ENCODE data around the gene TTC28. TPM values are rescaled to one million over a fixed set of nuclear protein-coding genes. Genes with fewer than 3 reads are reported as not detected.

The TTC28 gene
- total RNA-seq, 2 donors from 2014 or later = 29.2 to 74.6 TPM

DNA sequence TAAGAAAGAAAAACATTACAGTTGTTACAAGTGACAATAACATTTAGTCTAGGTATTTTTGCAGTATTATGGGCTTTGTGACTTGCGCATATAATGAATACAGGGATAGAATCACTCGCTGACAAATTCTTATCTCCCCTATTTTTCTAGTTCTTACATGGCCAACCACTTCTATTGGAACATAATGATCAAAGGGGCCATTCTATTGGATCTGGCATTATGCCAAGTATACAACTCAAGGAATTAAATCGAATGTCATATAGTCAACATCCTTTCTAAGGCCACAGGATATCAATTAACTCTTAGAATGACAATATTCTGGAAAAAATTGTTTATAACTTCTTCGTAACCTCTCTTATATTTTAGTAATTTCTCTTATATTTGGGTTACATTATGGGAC, 272.0 kb downstream of the TTC28 start:
- no peaks in the 10 kb centered on the region for H3K27me3 ChIP-seq (replicated peaks; ENCODE audit: insufficient read depth)
- H3K36me3 ChIP-seq = no peaks in the 10 kb centered on the region
- no peak overlapping the region for H3K27ac ChIP-seq
- intact Hi-C loops (cut with DNase I) = no loop called here
- TF ChIP-seq POLR2A (IDR thresholded peaks at IDR 0.05) (no peak), POLR2AphosphoS5 (IDR thresholded peaks at IDR 0.05) (no peak)
- TF ChIP-seq, protein P1, sequence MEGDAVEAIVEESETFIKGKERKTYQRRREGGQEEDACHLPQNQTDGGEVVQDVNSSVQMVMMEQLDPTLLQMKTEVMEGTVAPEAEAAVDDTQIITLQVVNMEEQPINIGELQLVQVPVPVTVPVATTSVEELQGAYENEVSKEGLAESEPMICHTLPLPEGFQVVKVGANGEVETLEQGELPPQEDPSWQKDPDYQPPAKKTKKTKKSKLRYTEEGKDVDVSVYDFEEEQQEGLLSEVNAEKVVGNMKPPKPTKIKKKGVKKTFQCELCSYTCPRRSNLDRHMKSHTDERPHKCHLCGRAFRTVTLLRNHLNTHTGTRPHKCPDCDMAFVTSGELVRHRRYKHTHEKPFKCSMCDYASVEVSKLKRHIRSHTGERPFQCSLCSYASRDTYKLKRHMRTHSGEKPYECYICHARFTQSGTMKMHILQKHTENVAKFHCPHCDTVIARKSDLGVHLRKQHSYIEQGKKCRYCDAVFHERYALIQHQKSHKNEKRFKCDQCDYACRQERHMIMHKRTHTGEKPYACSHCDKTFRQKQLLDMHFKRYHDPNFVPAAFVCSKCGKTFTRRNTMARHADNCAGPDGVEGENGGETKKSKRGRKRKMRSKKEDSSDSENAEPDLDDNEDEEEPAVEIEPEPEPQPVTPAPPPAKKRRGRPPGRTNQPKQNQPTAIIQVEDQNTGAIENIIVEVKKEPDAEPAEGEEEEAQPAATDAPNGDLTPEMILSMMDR (IDR thresholded peaks at IDR 0.05) = no peak
- H3K9me3 ChIP-seq = no peaks in the 10 kb centered on the region
- no peak overlapping the region for H3K4me3 ChIP-seq
- WGBS = 83% methylated on average over 4 of the region's 4 CpGs
- no peak for DNase-seq (ENCODE audit: low spot score)
- no peaks in the 10 kb centered on the region for H3K4me1 ChIP-seq (replicated peaks)

DNA sequence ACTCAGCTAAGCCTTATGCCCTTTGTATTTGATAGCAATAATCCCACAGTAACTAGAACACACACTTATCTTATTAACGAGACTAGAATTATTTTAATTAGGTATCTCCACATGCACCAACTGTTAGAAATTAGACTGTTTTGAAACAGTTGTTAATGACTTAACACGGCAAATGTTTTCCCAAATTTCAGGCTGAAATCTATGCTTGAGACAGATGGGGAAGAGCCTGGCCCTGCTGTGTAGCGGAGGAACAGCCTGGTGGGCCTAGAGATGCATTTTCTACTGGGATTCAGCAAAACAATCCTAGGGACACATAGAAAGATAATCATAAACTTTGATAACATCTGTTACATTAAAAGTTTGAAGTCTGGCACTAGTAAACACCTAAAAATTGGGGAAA, 273.4 kb downstream of the TTC28 start:
- H3K4me1 ChIP-seq (replicated peaks) = no peaks in the 10 kb centered on the region
- DNase-seq (ENCODE audit: low spot score) = no peak
- TF ChIP-seq POLR2A (IDR thresholded peaks at IDR 0.05) = no peak
- H3K27me3 ChIP-seq (replicated peaks; ENCODE audit: insufficient read depth) = no peaks in the 10 kb centered on the region
- WGBS = 92% methylated on average over 3 of the region's 3 CpGs
- H3K27ac ChIP-seq = no peak overlapping the region
- no peaks in the 10 kb centered on the region for H3K9me3 ChIP-seq
- intact Hi-C loops (cut with DNase I) = no loop called here
- no peak overlapping the region for H3K4me3 ChIP-seq
- no peaks in the 10 kb centered on the region for H3K36me3 ChIP-seq

DNA sequence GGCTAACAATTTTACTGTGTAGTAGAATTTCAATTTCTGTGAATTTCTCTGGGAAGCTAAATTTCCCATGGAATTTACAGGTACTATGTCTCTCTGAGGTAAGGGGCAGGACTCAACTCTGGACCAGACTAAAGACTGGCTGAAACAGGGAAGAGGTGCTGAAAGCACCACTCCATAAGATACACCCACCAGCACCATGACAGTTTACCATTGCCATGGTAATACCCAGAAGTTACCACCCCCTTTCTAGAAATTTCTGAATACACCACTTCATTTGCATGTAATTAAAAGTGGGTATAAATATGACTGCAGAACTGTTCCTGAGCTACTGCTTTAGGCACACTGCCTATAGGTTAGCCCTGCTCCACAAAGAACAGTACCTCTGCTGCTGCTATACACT, 274.1 kb downstream of the TTC28 start:
- no peak for TF ChIP-seq POLR2A (IDR thresholded peaks at IDR 0.05)
- TF ChIP-seq, protein P1 (IDR thresholded peaks at IDR 0.05) = no peak
- TF ChIP-seq POLR2AphosphoS5 (IDR thresholded peaks at IDR 0.05) = no peak
- no peak for DNase-seq (ENCODE audit: low spot score)
- no peaks in the 10 kb centered on the region for H3K9me3 ChIP-seq
- H3K4me1 ChIP-seq (replicated peaks) = no peaks in the 10 kb centered on the region
- H3K4me3 ChIP-seq = no peak overlapping the region
- intact Hi-C loops (cut with DNase I) = no loop called here
- no peaks in the 10 kb centered on the region for H3K36me3 ChIP-seq
- no peak overlapping the region for H3K27ac ChIP-seq
- H3K27me3 ChIP-seq (replicated peaks; ENCODE audit: insufficient read depth) = no peaks in the 10 kb centered on the region

DNA sequence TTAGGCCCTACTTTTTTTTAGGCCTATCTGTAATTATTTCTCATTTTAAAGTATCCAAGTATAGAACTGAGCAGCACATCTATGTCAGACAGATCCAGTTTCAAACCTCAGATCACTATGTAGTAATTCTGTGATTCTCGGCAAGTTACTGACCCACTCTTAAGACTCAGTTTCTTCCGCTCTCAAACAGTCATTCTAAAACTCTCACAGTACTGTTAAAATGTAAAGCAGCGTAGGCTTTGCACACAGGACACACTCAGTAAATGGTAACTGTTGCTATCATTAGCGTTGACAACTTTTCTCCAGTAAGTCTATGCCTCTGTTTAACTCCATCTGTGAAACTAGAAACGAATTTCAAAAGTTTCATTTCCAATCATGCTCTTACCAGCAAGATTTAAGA, 277.1 kb downstream of the TTC28 start:
- DNase-seq (ENCODE audit: low spot score) = no peak
- Histone ChIP-seq H3K27me3 (replicated peaks; ENCODE audit: insufficient read depth) (no peaks in the 10 kb centered on the region), H3K27ac (no peak overlapping the region), H3K4me3 (no peak overlapping the region), H3K9me3 (no peaks in the 10 kb centered on the region), H3K4me1 (replicated peaks) (no peaks in the 10 kb centered on the region), H3K36me3 (no peaks in the 10 kb centered on the region)
- TF ChIP-seq, protein P1 (IDR thresholded peaks at IDR 0.05) = no peak
- intact Hi-C loops (cut with DNase I) = no loop called here
- WGBS = 95% methylated on average over 5 of the region's 5 CpGs

DNA sequence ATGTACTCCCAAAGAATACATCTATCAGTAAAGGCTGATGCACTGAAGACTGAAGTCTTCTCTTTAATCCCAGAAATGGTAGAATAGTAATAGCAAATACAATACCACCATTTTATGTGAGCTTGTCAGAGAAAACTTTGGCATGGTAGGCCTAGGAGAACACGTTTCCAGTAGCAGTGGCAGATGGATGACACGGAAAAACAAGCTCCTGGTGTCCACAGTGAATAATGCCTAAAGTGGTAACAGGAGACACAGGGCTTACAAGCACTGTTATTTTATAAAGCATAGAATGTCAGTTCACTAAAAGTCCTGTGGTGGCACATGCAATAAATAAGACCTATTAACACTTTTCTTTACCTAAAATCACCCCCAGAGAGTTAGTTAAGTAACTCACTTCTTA, 277.6 kb downstream of the TTC28 start:
- no peaks in the 10 kb centered on the region for H3K4me1 ChIP-seq (replicated peaks)
- no peak for DNase-seq (ENCODE audit: low spot score)
- no peaks in the 10 kb centered on the region for H3K36me3 ChIP-seq
- 75% methylated on average over 2 of the region's 2 CpGs for WGBS
- no peaks in the 10 kb centered on the region for H3K9me3 ChIP-seq
- H3K27ac ChIP-seq = no peak overlapping the region
- TF ChIP-seq POLR2AphosphoS5 (IDR thresholded peaks at IDR 0.05) = no peak
- TF ChIP-seq POLR2A (IDR thresholded peaks at IDR 0.05) = no peak
- TF ChIP-seq, protein P1 (IDR thresholded peaks at IDR 0.05) = no peak
- intact Hi-C loops (cut with DNase I) = no loop called here
- H3K27me3 ChIP-seq (replicated peaks; ENCODE audit: insufficient read depth) = no peaks in the 10 kb centered on the region
- H3K4me3 ChIP-seq = no peak overlapping the region
